Mesendoderm (in vitro differentiated cells): Measurements from ENCODE around the gene SPATA13.

ENCODE experiments used
- DNase-seq: peaks from one replicate; pipeline ENCODE4 v3.0.0; 2013
- H2AK5ac ChIP-seq: 2 replicates; pipeline ENCODE4 v1.6.1; 2013; ENCODE audit warnings: low read length, inconsistent platforms
- H2BK120ac ChIP-seq: 2 replicates; pipeline ENCODE4 v1.6.1; 2013; ENCODE audit warnings: low read depth, mild to moderate bottlenecking, low read length, moderate library complexity, mixed read lengths
- H2BK15ac ChIP-seq: replicated peaks from 2 replicates; pipeline ENCODE4 v1.6.1; 2013; ENCODE audit warnings: low read depth, mild to moderate bottlenecking, moderate library complexity
- H2BK5ac ChIP-seq: 2 replicates; pipeline ENCODE4 v1.6.1; 2013; ENCODE audit warnings: low read length, inconsistent platforms
- H3K18ac ChIP-seq: 2 replicates; pipeline ENCODE4 v1.6.1; 2013; ENCODE audit warnings: mild to moderate bottlenecking, low read length, mixed read lengths
- H3K23ac ChIP-seq: one replicate; pipeline ENCODE4 v1.6.1; 2013; ENCODE audit warnings: low read length
- H3K27ac ChIP-seq: 2 replicates; pipeline ENCODE4 v1.5.1; 2013; ENCODE audit warnings: low read depth, mild to moderate bottlenecking, inconsistent platforms, low read length, moderate library complexity
- H3K27me3 ChIP-seq: 2 replicates; pipeline ENCODE4 v1.6.1; 2013; ENCODE audit warnings: low read length, control low read depth, mild to moderate bottlenecking, inconsistent platforms; ENCODE audit not compliant: insufficient read depth, poor library complexity
- H3K36me3 ChIP-seq: 2 replicates; pipeline ENCODE4 v1.6.1; 2013; ENCODE audit warnings: low read length, inconsistent platforms; ENCODE audit not compliant: control insufficient read depth, insufficient read depth
- H3K4ac ChIP-seq: one replicate; pipeline ENCODE4 v1.6.1; 2013; ENCODE audit warnings: low read depth, mild to moderate bottlenecking, low read length, moderate library complexity
- H3K4me1 ChIP-seq: 2 replicates; pipeline ENCODE4 v1.6.1; 2013; ENCODE audit warnings: low read depth, low read length, inconsistent platforms; ENCODE audit not compliant: control insufficient read depth
- H3K4me2 ChIP-seq: 2 replicates; pipeline ENCODE4 v1.6.1; 2013; ENCODE audit warnings: low read length
- H3K4me3 ChIP-seq: 2 replicates; pipeline ENCODE4 v1.5.1; 2013; ENCODE audit warnings: mild to moderate bottlenecking, low read length
- H3K56ac ChIP-seq: one replicate; pipeline ENCODE4 v1.6.1; 2013; ENCODE audit warnings: low read length
- H3K79me1 ChIP-seq: 2 replicates; pipeline ENCODE4 v1.6.1; 2013; ENCODE audit warnings: low read length, inconsistent platforms
- H3K79me2 ChIP-seq: 2 replicates; pipeline ENCODE4 v1.6.1; 2013; ENCODE audit warnings: mild to moderate bottlenecking, low read length; ENCODE audit not compliant: control insufficient read depth, insufficient read depth
- H3K9ac ChIP-seq: 2 replicates; pipeline ENCODE4 v1.6.1; 2013; ENCODE audit warnings: low read length, inconsistent platforms
- H4K5ac ChIP-seq: one replicate; pipeline ENCODE4 v1.6.1; 2013; ENCODE audit warnings: low read length
- H4K8ac ChIP-seq: one replicate; pipeline ENCODE4 v1.6.1; 2013; ENCODE audit warnings: low read depth, mild to moderate bottlenecking, control low read depth, low read length, moderate library complexity
- WGBS: extraction: QIAGEN DNeasy Blood & Tissue Kit; methylation state at CpG from one replicate; pipeline ENCODE4 v1.1.7; 2013; ENCODE audit warnings: low lambda C conversion rate, missing lambda C conversion rate; ENCODE audit not compliant: insufficient coverage; ENCODE audit errors: extremely low coverage; 5-methylcytosine and 5-hydroxymethylcytosine counted together

SPATA13 gene

DNA sequence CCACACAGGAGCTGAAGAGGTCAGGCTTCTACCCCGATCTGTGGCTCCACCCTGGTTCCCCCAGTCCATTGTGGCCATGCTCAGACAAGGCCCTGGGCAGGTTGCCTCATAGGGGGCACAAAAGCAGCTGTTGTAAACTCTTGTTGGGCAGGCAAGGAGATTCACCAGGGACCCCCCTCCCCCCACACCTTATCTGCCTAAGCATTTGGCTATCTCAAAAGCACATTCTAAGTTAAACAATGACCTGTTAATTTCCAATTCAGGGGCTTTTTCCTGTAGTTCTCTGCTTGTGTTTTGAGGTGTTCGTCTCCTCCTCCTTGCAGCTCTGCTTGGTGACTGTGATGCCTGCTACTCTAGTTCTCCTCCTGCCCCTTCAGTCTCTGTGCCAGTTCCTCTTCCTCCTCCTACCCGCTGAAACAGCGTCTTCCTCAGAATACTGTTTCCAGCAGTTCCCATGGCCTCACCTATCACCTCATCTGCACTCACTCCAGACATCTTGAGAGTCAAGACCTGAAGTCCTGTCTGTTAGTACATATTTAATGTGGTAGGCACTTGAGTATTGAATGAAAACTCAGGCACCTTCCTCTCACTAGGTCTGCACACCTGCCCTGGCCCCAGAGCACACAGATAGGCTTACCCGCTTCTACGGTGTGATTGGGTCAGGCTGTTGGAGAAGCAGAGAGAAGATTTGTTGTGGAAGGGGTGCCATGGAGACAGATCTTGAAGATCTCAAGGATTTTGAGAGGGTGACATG lies 31.7 kb downstream of the SPATA13 start:
- peak; percentile 93 for DNase-seq
- Histone ChIP-seq H3K79me1 (peaks cover 7% of the 10 kb centered on the region), H2BK5ac (peak overlapping the region; percentile 93), H3K9ac (peak overlapping the region; percentile 23), H3K56ac (peak overlapping the region; percentile 81), H4K8ac (no peak overlapping the region), H3K27ac (peak overlapping the region; percentile 84), H3K4me2 (peak overlapping the region; percentile 51), H4K5ac (no peak overlapping the region), H3K4me3 (no peak overlapping the region), H3K79me2 (peaks cover 3% of the 10 kb centered on the region), H3K4ac (no peak overlapping the region), H3K4me1 (peaks cover 17% of the 10 kb centered on the region), H2BK15ac (no peak overlapping the region), H3K18ac (peak overlapping the region; percentile 32), H3K36me3 (no peaks in the 10 kb centered on the region), H3K23ac (no peak overlapping the region), H2AK5ac (peak overlapping the region; percentile 53), H3K27me3 (no peaks in the 10 kb centered on the region), H2BK120ac (peak overlapping the region; percentile 16)
- WGBS: no CpG with 5 or more reads among the region's 6 CpGs

DNA sequence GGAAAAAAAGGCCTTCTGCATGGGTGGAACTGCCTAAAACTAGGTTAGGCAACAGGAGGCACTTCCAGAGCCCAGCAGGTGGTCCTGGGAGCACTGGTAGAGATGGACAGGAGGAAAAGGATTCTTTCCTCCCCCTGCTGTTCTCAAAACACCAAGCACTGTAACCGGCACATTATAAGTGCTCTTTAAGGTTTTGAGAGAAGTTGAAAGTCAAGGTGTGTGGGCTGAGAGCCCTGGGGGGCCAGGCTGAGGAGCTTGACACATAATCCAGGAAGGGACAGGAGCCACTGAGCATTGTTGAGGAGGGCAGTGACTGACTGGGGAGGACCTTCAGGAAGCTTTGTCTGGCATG lies 32.3 kb downstream of the SPATA13 start:
- no peak for DNase-seq
- H3K4me2 ChIP-seq: no peak overlapping the region
- H3K4me3 ChIP-seq: no peak overlapping the region
- peaks cover 17% of the 10 kb centered on the region for H3K4me1 ChIP-seq
- H3K27me3 ChIP-seq: no peaks in the 10 kb centered on the region
- H4K5ac ChIP-seq: no peak overlapping the region
- peak overlapping the region; percentile 73 for H2BK5ac ChIP-seq
- H3K36me3 ChIP-seq: no peaks in the 10 kb centered on the region
- peaks cover 7% of the 10 kb centered on the region for H3K79me1 ChIP-seq
- peaks cover 3% of the 10 kb centered on the region for H3K79me2 ChIP-seq
- no peak overlapping the region for H3K9ac ChIP-seq
- whole genome bisulfite sequencing: no CpG with 5 or more reads among the region's 1 CpG
- H4K8ac ChIP-seq: no peak overlapping the region
- peak overlapping the region; percentile 84 for H3K27ac ChIP-seq
- no peak overlapping the region for H3K4ac ChIP-seq
- H3K56ac ChIP-seq: peak overlapping the region; percentile 81
- H2BK15ac ChIP-seq: no peak overlapping the region
- H3K18ac ChIP-seq: peak overlapping the region; percentile 10
- peak overlapping the region; percentile 40 for H2AK5ac ChIP-seq
- no peak overlapping the region for H2BK120ac ChIP-seq
- no peak overlapping the region for H3K23ac ChIP-seq

DNA sequence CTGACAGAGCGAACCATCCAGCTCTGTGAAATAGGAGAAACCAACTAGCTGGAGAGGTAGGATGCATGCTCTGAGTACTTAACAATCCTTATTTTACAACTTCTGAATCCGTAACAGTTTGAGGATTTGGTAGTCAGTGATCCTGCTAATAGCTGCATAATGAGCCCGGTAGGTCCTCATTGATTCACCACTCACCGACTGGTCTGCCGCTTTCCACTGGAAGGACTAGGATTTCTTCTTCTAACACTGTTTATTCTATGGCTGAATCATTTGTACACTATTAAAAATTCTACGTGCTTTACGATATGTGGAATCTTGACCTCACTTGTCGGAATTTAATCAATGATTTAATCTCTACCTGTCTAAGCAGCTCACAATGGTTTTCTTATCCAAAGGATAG lies 33.9 kb downstream of the SPATA13 start:
- Histone ChIP-seq H3K9ac (no peak overlapping the region), H3K56ac (peak overlapping the region; percentile 11), H2BK5ac (no peak overlapping the region), H3K36me3 (no peaks in the 10 kb centered on the region), H3K4me3 (no peak overlapping the region), H4K5ac (no peak overlapping the region), H3K23ac (no peak overlapping the region), H2BK15ac (no peak overlapping the region), H3K79me2 (peaks cover 4% of the 10 kb centered on the region), H3K4me1 (peaks cover 17% of the 10 kb centered on the region), H3K27me3 (no peaks in the 10 kb centered on the region), H3K79me1 (peaks cover 7% of the 10 kb centered on the region), H2AK5ac (no peak overlapping the region), H3K18ac (no peak overlapping the region), H3K4me2 (no peak overlapping the region), H3K4ac (no peak overlapping the region), H3K27ac (no peak overlapping the region), H4K8ac (no peak overlapping the region), H2BK120ac (no peak overlapping the region)
- DNase-seq: no peak
- no CpG with 5 or more reads among the region's 8 CpGs for WGBS

DNA sequence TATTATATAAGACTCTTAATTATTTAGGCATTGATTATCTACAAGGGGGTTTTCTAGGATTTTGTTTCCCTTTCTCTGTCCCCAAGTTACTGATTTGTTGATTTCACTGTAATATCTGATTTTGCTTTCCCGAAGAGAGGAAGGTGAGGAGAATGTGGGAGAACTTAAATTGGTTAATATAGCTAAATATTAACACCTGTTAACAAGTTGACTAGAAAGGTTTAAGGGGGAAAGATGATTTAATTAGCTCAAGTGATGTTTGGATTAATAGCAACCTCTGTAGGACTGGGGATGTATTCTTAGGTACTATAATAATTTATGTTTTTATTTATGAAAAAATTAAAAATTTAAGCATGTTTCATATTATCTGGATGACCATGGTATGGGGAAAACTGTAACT lies 35.1 kb downstream of the SPATA13 start:
- H2AK5ac ChIP-seq: no peak overlapping the region
- H3K4me3 ChIP-seq: no peak overlapping the region
- peaks cover 17% of the 10 kb centered on the region for H3K4me1 ChIP-seq
- H3K4me2 ChIP-seq: no peak overlapping the region
- H3K27me3 ChIP-seq: no peaks in the 10 kb centered on the region
- H3K56ac ChIP-seq: no peak overlapping the region
- H4K5ac ChIP-seq: no peak overlapping the region
- H3K9ac ChIP-seq: no peak overlapping the region
- no peak overlapping the region for H3K4ac ChIP-seq
- no peak overlapping the region for H3K18ac ChIP-seq
- H3K79me2 ChIP-seq: peaks cover 4% of the 10 kb centered on the region
- H3K36me3 ChIP-seq: no peaks in the 10 kb centered on the region
- H3K79me1 ChIP-seq: peaks cover 10% of the 10 kb centered on the region
- no peak overlapping the region for H3K27ac ChIP-seq
- H2BK15ac ChIP-seq: no peak overlapping the region
- no peak for DNase-seq
- no peak overlapping the region for H2BK5ac ChIP-seq
- WGBS: no CpG with 5 or more reads among the region's 1 CpG
- no peak overlapping the region for H3K23ac ChIP-seq
- H4K8ac ChIP-seq: no peak overlapping the region
- H2BK120ac ChIP-seq: no peak overlapping the region

DNA sequence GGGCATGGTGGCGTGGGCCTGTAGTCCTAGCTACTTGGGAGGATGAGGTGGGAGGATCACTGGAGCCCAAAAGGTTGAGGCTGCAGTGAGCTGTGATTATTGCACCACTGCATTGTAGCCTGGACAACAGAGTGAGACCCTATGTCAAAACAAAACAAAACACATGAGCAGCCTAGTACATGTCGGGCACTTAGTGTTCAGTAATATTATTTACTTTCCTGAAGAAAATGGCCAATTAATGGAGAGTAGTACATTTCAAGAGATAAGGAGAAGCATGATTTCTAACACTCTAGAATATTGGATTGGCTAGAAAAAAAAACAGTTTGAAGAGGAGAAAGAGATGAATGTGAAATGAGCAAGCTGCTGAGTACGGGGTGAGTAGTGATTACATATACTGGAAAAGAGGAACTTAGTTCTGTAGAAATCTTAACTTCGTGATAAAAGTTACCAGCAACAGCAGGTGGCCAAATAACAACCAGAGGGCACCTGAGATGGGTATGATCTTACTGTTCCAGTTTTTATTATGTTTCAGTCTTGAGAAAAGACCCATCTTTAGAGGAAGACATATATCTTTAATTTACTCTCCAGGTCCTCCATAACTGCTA lies 36.2 kb downstream of the SPATA13 start:
- Histone ChIP-seq H3K18ac (no peak overlapping the region), H4K8ac (no peak overlapping the region), H3K4me3 (no peak overlapping the region), H3K4me1 (peaks cover 16% of the 10 kb centered on the region), H3K79me2 (peaks cover 4% of the 10 kb centered on the region), H3K27me3 (no peaks in the 10 kb centered on the region), H3K56ac (no peak overlapping the region), H3K79me1 (peaks cover 10% of the 10 kb centered on the region), H2BK5ac (no peak overlapping the region), H3K9ac (no peak overlapping the region), H3K4ac (no peak overlapping the region), H2BK120ac (no peak overlapping the region), H3K4me2 (no peak overlapping the region), H3K23ac (no peak overlapping the region), H4K5ac (no peak overlapping the region), H2BK15ac (no peak overlapping the region), H3K27ac (no peak overlapping the region), H3K36me3 (no peaks in the 10 kb centered on the region), H2AK5ac (no peak overlapping the region)
- WGBS: no CpG with 5 or more reads among the region's 4 CpGs
- no peak for DNase-seq
